ENCODE measurements around the gene NAMPT. TPM values are rescaled to one million over a fixed set of nuclear protein-coding genes. Genes with fewer than 3 reads are reported as not detected.
"Not testable (repeated sequence)": the region's sequence is repeated elsewhere in the genome, so short reads cannot be mapped to it uniquely, and the experiment has no call there.

NAMPT gene
- total RNA-seq, 1 experiment from 2014 or later, result 66.0 TPM

DNA sequence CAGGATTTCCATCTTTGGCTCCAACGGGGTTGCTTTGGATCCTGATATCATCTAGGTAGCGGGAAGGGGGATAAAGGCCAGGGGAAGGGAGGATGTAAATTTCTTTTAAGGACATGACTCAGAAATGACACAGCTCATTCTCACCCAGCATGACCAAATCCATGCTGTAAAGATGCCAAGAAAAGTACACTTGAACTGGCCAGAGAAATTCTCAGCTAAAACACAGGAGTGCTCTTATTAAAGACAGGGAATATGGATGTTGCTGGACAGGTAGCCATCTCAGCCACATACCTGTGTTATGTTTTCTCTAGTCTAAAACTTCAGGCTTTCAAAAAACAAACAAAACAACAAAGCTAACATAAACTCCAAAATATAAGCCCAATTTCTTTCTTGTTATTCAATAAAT lies 68.3 kb downstream of the NAMPT start:
- DNase-seq (peak; percentile 99), ATAC-seq (peak; percentile 90)
- peaks cover 26% of the 10 kb centered on the region for H3K4me1 ChIP-seq (ENCODE audit: insufficient read depth, low read length)
- no peaks in the 10 kb centered on the region for H3K36me3 ChIP-seq (ENCODE audit: low read depth, low read length)
- POLR2A ChIA-PET (ENCODE audit: unreplicated experiment), result interaction anchor here (0.6 to 1.8 kb wide), 4 partner anchors 14 to 246 kb away, joined by 3 to 20 read pairs (median 12); partner anchors contain the start of gene NAMPT
- no peaks in the 10 kb centered on the region for H3K79me2 ChIP-seq (ENCODE audit: low read length)
- intact Hi-C loops (cut with micrococcal nuclease), result loop anchor here (1.0 kb wide), 3 partner anchors 20 to 69 kb away; no protein-coding TSS in a partner anchor
- H2AFZ ChIP-seq (ENCODE audit: low read length), result peak overlapping the region; percentile 63
- peak overlapping the region; percentile 52 for H3K9ac ChIP-seq (ENCODE audit: low read length)
- H4K20me1 ChIP-seq (ENCODE audit: low read length), result no peaks in the 10 kb centered on the region
- H3K9me2 ChIP-seq (replicated peaks; ENCODE audit: low read length), result no peaks in the 10 kb centered on the region
- H3K4me3 ChIP-seq (ENCODE audit: low read length), result peak overlapping the region; percentile 56
- H3K4me2 ChIP-seq (ENCODE audit: low read length), result peak overlapping the region; percentile 82
- TSS peak; percentile 89 for BruUV-seq (replicated peaks)
- no peaks in the 10 kb centered on the region for H3K9me3 ChIP-seq (ENCODE audit: low read length)
- TF ChIP-seq, protein P1, sequence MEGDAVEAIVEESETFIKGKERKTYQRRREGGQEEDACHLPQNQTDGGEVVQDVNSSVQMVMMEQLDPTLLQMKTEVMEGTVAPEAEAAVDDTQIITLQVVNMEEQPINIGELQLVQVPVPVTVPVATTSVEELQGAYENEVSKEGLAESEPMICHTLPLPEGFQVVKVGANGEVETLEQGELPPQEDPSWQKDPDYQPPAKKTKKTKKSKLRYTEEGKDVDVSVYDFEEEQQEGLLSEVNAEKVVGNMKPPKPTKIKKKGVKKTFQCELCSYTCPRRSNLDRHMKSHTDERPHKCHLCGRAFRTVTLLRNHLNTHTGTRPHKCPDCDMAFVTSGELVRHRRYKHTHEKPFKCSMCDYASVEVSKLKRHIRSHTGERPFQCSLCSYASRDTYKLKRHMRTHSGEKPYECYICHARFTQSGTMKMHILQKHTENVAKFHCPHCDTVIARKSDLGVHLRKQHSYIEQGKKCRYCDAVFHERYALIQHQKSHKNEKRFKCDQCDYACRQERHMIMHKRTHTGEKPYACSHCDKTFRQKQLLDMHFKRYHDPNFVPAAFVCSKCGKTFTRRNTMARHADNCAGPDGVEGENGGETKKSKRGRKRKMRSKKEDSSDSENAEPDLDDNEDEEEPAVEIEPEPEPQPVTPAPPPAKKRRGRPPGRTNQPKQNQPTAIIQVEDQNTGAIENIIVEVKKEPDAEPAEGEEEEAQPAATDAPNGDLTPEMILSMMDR (conservative IDR thresholded peaks at IDR 0.05; ENCODE audit: low read depth, low read length), result no peak
- no peak for TF ChIP-seq EZH2phosphoT487 (IDR thresholded peaks at IDR 0.05; ENCODE audit: borderline replicate concordance, low read length)
- no peak for TF ChIP-seq EZH2 (IDR thresholded peaks at IDR 0.05; ENCODE audit: low read length, unreplicated experiment)
- CTCF ChIA-PET, result interaction anchor here (0.5 to 1.6 kb wide), 7 partner anchors 38 to 627 kb away, joined by 3 to 5 read pairs (median 4); partner anchors contain the start of gene NAMPT
- H3F3A ChIP-seq (ENCODE audit: low read length, unreplicated experiment), result peaks cover 5% of the 10 kb centered on the region
- no peaks in the 10 kb centered on the region for H3K27me3 ChIP-seq (ENCODE audit: low read length)
- H3K27ac ChIP-seq (ENCODE audit: low read length), result peak overlapping the region; percentile 83

DNA sequence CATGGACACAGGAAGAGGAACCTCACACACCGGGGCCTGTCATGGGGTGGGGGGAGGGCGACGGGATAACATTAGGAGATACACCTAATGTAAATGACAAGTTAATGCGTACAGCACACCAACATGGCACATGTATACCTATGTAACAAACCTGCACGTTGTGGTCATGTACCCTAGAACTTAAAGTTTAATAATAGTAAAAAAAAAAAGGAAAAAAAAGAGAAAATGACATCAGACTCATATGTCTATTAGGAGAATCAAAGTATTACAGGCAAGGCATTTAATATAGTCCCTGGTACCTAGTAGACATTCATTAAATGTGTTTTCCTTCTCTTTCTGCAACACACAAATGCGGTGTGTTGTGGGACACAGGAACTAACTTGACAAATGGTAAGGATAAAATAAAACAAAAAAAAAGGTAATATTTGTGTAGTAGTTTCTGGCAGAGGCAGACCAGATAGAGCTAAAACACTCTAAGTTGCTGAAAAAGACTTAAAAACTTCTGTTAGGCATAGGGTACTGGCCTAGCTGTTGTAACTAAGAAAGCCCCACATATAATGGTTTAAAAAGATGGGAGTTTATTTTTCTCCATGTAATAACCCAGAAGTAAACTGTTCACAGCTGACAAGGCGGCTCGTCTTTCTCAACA lies 68.8 kb downstream of the NAMPT start:
- CTCF ChIA-PET, result interaction anchor here (0.5 to 1.6 kb wide), 6 partner anchors 37 to 452 kb away, joined by 3 to 5 read pairs (median 4); partner anchors contain the start of gene NAMPT

DNA sequence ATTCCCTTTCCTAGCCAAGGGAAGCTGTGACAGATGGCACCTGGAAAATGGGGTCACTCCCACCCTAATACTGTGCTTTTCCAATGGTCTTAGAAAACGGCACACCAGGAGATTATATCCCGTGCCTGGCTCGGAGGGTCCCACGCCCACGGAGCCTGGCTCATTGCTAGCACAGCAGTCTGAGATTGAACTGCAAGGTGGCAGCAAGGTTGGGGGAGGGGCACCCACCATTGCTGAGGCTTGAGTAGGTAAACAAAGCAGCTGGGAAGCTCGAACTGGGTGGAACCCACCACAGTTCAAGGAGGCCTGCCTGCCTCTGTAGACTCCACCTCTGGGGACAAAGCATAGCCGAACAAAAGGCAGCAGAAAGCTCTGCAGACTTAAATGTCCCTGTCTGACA lies 75.8 kb downstream of the NAMPT start:
- ATAC-seq; H3K9me2 ChIP-seq (replicated peaks; ENCODE audit: low read length); H3K4me1 ChIP-seq (ENCODE audit: insufficient read depth, low read length); H2AFZ ChIP-seq (ENCODE audit: low read length); H3K9me3 ChIP-seq (ENCODE audit: low read length); H3K9ac ChIP-seq (ENCODE audit: low read length); BruUV-seq (replicated peaks); H3K4me2 ChIP-seq (ENCODE audit: low read length); DNase-seq; H4K20me1 ChIP-seq (ENCODE audit: low read length); H3K79me2 ChIP-seq (ENCODE audit: low read length); H3K4me3 ChIP-seq (ENCODE audit: low read length); CTCF ChIA-PET; H3K27ac ChIP-seq (ENCODE audit: low read length); H3F3A ChIP-seq (ENCODE audit: low read length, unreplicated experiment); intact Hi-C loops (cut with micrococcal nuclease); H3K36me3 ChIP-seq (ENCODE audit: low read depth, low read length); H3K27me3 ChIP-seq (ENCODE audit: low read length): not testable (repeated sequence)
- POLR2A ChIA-PET (ENCODE audit: unreplicated experiment), result interaction anchor here (0.6 to 0.7 kb wide), 2 partner anchors 82 to 186 kb away, joined by 3 read pairs; no protein-coding TSS in a partner anchor

More for the DNA sequence above, 68.8 kb downstream of the NAMPT start:
- ATAC-seq, result no peak
- POLR2A ChIA-PET (ENCODE audit: unreplicated experiment), result interaction anchor here (0.6 to 1.8 kb wide), 4 partner anchors 14 to 246 kb away, joined by 3 to 20 read pairs (median 12); partner anchors contain the start of gene NAMPT
- H3K27ac ChIP-seq (ENCODE audit: low read length), result peak overlapping the region; percentile 75
- no peaks in the 10 kb centered on the region for H4K20me1 ChIP-seq (ENCODE audit: low read length)
- no peak for DNase-seq
- H3K9me2 ChIP-seq (replicated peaks; ENCODE audit: low read length), result no peaks in the 10 kb centered on the region
- peak overlapping the region; percentile 22; the same call in 1 of the 2 replicates for H3K9ac ChIP-seq (ENCODE audit: low read length)
- H3K4me1 ChIP-seq (ENCODE audit: insufficient read depth, low read length), result peaks cover 26% of the 10 kb centered on the region
- peaks cover 5% of the 10 kb centered on the region for H3F3A ChIP-seq (ENCODE audit: low read length, unreplicated experiment)
- no peaks in the 10 kb centered on the region for H3K36me3 ChIP-seq (ENCODE audit: low read depth, low read length)
- H3K4me3 ChIP-seq (ENCODE audit: low read length), result peak overlapping the region; percentile 40; the same call in 1 of the 2 replicates
- H2AFZ ChIP-seq (ENCODE audit: low read length), result peak overlapping the region; percentile 40; the same call in 1 of the 2 replicates
- no peaks in the 10 kb centered on the region for H3K27me3 ChIP-seq (ENCODE audit: low read length)
- no peaks in the 10 kb centered on the region for H3K79me2 ChIP-seq (ENCODE audit: low read length)
- H3K4me2 ChIP-seq (ENCODE audit: low read length), result peak overlapping the region; percentile 82
- intact Hi-C loops (cut with micrococcal nuclease), result loop anchor here (1.0 kb wide), 3 partner anchors 20 to 69 kb away; no protein-coding TSS in a partner anchor
- TSS peak; percentile 78 for BruUV-seq (replicated peaks)
- no peaks in the 10 kb centered on the region for H3K9me3 ChIP-seq (ENCODE audit: low read length)
- TF ChIP-seq EZH2 (IDR thresholded peaks at IDR 0.05; ENCODE audit: low read length, unreplicated experiment) (no peak), EZH2phosphoT487 (IDR thresholded peaks at IDR 0.05; ENCODE audit: borderline replicate concordance, low read length) (no peak)
- TF ChIP-seq, protein P1 (conservative IDR thresholded peaks at IDR 0.05; ENCODE audit: low read depth, low read length), result no peak

All from PC-3 (cell line).